ENCODE measurements around the gene DEFB110. TPM values are rescaled to one million over a fixed set of nuclear protein-coding genes. Genes with fewer than 3 reads are reported as not detected.

The DEFB110 gene
- not detected in 2 replicates for total RNA-seq

GRCh38 chr6:50021894-50022293 lies at the start of gene DEFB110:
Gene DEFB110 (minus strand): TSS chr6:50021994. CDS start chr6:50021935, 59 bp downstream.

GRCh38 chr6:50049829-50050228 lies 28.0 kb upstream of the DEFB110 start, which contains the start of gene DEFB112:
Gene DEFB112 (minus strand): TSS chr6:50049929. CDS start chr6:50049869, 60 bp downstream.

GRCh38 chr6:49969605-49970004 lies 52.2 kb downstream of the DEFB110 start, which contains the start of gene DEFB113:
Gene DEFB113 (minus strand): TSS chr6:49969625. CDS start chr6:49969625, 0 bp downstream.

Other genes with a start within 250 kb of the DEFB110 start
- not detected in 2 replicates for gene PGK2, start 234.7 kb downstream of the DEFB110 start, total RNA-seq
- gene CRISP1, start 155.5 kb downstream of the DEFB110 start, total RNA-seq = not detected in 2 replicates
- not detected in 2 replicates for gene DEFB114, start 57.8 kb downstream of the DEFB110 start, total RNA-seq
- gene DEFB113, start 52.4 kb downstream of the DEFB110 start, total RNA-seq = not detected in 2 replicates
- not detected in 2 replicates for gene DEFB112, start 27.9 kb upstream of the DEFB110 start, total RNA-seq